Measurements from ENCODE around the gene DIAPH3.

DNA sequence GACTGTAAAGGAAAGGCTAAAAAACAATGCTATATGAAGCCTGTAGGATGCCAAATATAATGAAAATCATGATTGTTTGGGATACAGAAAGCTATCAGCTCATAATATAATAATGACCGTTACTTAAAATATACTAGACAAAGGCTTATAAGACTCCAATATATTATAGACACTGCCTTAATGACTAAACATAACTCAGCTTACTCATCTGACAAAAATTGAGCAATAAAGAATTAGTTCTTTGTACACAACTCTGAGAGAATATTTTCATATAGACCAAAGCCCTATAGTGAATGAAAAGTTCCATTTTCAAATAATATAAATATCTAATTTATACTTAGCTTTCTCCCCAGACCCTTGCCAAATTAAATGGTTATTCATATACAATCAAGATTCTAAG, 283.3 kb downstream of the DIAPH3 start:
- TF ChIP-seq, protein P1, sequence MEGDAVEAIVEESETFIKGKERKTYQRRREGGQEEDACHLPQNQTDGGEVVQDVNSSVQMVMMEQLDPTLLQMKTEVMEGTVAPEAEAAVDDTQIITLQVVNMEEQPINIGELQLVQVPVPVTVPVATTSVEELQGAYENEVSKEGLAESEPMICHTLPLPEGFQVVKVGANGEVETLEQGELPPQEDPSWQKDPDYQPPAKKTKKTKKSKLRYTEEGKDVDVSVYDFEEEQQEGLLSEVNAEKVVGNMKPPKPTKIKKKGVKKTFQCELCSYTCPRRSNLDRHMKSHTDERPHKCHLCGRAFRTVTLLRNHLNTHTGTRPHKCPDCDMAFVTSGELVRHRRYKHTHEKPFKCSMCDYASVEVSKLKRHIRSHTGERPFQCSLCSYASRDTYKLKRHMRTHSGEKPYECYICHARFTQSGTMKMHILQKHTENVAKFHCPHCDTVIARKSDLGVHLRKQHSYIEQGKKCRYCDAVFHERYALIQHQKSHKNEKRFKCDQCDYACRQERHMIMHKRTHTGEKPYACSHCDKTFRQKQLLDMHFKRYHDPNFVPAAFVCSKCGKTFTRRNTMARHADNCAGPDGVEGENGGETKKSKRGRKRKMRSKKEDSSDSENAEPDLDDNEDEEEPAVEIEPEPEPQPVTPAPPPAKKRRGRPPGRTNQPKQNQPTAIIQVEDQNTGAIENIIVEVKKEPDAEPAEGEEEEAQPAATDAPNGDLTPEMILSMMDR (IDR thresholded peaks at IDR 0.05), result no peak
- TF ChIP-seq EP300 (IDR thresholded peaks at IDR 0.05; ENCODE audit: borderline replicate concordance in 1 of 2, low read depth in 1 of 2, low read length in 1 of 2), result no peak
- TF ChIP-seq, protein P2, sequence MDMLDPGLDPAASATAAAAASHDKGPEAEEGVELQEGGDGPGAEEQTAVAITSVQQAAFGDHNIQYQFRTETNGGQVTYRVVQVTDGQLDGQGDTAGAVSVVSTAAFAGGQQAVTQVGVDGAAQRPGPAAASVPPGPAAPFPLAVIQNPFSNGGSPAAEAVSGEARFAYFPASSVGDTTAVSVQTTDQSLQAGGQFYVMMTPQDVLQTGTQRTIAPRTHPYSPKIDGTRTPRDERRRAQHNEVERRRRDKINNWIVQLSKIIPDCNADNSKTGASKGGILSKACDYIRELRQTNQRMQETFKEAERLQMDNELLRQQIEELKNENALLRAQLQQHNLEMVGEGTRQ (IDR thresholded peaks at IDR 0.05; ENCODE audit: borderline replicate concordance, low read depth, low read length), result no peak
- TF ChIP-seq SMC3 (IDR thresholded peaks at IDR 0.05; ENCODE audit: low read depth, low read length), result no peak
- no peak for TF ChIP-seq RFX5 (IDR thresholded peaks at IDR 0.05; ENCODE audit: low read length)
- TF ChIP-seq TEAD4 (IDR thresholded peaks at IDR 0.05; ENCODE audit: borderline replicate concordance, insufficient read depth), result no peak
- TF ChIP-seq, protein P3, sequence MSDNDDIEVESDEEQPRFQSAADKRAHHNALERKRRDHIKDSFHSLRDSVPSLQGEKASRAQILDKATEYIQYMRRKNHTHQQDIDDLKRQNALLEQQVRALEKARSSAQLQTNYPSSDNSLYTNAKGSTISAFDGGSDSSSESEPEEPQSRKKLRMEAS (IDR thresholded peaks at IDR 0.05; ENCODE audit: low read depth), result no peak
- TF ChIP-seq SIN3A (IDR thresholded peaks at IDR 0.05; ENCODE audit: borderline replicate concordance, low read depth, low read length), result no peak
- no peak for TF ChIP-seq EZH2phosphoT487 (IDR thresholded peaks at IDR 0.05; ENCODE audit: borderline replicate concordance, low read depth)
- TF ChIP-seq JUND (IDR thresholded peaks at IDR 0.05), result no peak

Data from SK-N-SH (cell line).